ENCODE data around the gene KITLG.

DNA sequence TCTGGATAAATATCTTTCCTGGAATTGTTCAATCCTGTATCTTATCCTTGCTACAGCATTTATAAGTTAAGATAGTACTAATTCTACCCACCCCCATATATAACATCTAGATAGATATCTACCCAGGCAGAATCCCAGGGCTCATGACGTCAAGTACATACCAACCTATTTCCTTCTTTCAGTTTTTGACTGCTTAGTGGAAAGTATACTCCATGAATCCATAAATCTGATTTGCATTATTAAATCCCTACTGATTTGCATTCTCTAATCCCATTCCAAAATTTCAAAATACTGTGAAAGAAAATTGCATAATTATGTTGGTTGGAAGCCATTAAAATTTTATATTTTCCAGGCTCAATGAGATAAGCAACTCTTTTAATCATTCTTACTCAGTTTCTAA lies 111.7 kb downstream of the KITLG start:
- TF ChIP-seq, protein P1, sequence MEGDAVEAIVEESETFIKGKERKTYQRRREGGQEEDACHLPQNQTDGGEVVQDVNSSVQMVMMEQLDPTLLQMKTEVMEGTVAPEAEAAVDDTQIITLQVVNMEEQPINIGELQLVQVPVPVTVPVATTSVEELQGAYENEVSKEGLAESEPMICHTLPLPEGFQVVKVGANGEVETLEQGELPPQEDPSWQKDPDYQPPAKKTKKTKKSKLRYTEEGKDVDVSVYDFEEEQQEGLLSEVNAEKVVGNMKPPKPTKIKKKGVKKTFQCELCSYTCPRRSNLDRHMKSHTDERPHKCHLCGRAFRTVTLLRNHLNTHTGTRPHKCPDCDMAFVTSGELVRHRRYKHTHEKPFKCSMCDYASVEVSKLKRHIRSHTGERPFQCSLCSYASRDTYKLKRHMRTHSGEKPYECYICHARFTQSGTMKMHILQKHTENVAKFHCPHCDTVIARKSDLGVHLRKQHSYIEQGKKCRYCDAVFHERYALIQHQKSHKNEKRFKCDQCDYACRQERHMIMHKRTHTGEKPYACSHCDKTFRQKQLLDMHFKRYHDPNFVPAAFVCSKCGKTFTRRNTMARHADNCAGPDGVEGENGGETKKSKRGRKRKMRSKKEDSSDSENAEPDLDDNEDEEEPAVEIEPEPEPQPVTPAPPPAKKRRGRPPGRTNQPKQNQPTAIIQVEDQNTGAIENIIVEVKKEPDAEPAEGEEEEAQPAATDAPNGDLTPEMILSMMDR (IDR thresholded peaks at IDR 0.05) = no peak
- no peak for TF ChIP-seq POLR2A (IDR thresholded peaks at IDR 0.05)

All from testis (tissue), 2 donors.